ENCODE results near the gene CRLF1. TPM values are rescaled to one million over a fixed set of nuclear protein-coding genes. Genes with fewer than 3 reads are reported as not detected.

Gene CRLF1
- total and polyA plus RNA-seq, 2 experiments from 2014 or later = 8.6 to 59.2 TPM

GRCh38 chr19:18577365-18577914 lies 29.2 kb downstream of the CRLF1 start:
- H3K36me3 ChIP-seq (ENCODE audit: low read depth) = peaks cover 25% of the 10 kb centered on the region; the same call in 1 of the 2 replicates
- H3K27ac ChIP-seq = no peak overlapping the region
- no peak overlapping the region for H3K4me2 ChIP-seq (ENCODE audit: unreplicated experiment)
- DNase-seq = no peak
- H3K4me1 ChIP-seq (ENCODE audit: insufficient read depth) = peaks cover 14% of the 10 kb centered on the region
- H4K20me1 ChIP-seq (ENCODE audit: insufficient read depth) = no peaks in the 10 kb centered on the region
- no peak overlapping the region for H3K4me3 ChIP-seq
- H3K27me3 ChIP-seq (replicated peaks; ENCODE audit: insufficient read depth) = no peaks in the 10 kb centered on the region
- WGBS, 2 experiments (ENCODE audit: low coverage in 1 of 2, low lambda C conversion rate in 2 of 2, missing lambda C conversion rate in 2 of 2) = 88 to 89% methylated on average over 21 of the region's 21 CpGs
- H3K9me3 ChIP-seq (ENCODE audit: low read depth) = no peaks in the 10 kb centered on the region
- in situ Hi-C loops (cut with MboI) = loop anchor here (25.0 kb wide), 1 partner anchor 115 kb away; no protein-coding TSS in a partner anchor
- H3K9me2 ChIP-seq (ENCODE audit: insufficient read depth) = no peaks in the 10 kb centered on the region
- H3K9ac ChIP-seq = no peak overlapping the region
- H3F3A ChIP-seq (ENCODE audit: insufficient read depth) = peaks cover 31% of the 10 kb centered on the region; the same call in 1 of the 2 replicates
- H2AFZ ChIP-seq = no peak overlapping the region
- TF ChIP-seq EZH2 (IDR thresholded peaks at IDR 0.05; ENCODE audit: insufficient read depth, poor library complexity, severe bottlenecking) (no peak), EZH2phosphoT487 (IDR thresholded peaks at IDR 0.05; ENCODE audit: insufficient read depth, low read depth) (no peak)
- H3K79me2 ChIP-seq (ENCODE audit: insufficient read depth) = peaks cover 25% of the 10 kb centered on the region

- no peaks in the 10 kb centered on the region for H3K27me3 ChIP-seq (replicated peaks; ENCODE audit: insufficient read depth)
- peaks cover 25% of the 10 kb centered on the region; the same call in 1 of the 2 replicates for H3K36me3 ChIP-seq (ENCODE audit: low read depth)
- H3K79me2 ChIP-seq (ENCODE audit: insufficient read depth) = peaks cover 32% of the 10 kb centered on the region
- no peak for TF ChIP-seq EZH2phosphoT487 (IDR thresholded peaks at IDR 0.05; ENCODE audit: insufficient read depth, low read depth)
- TF ChIP-seq EZH2 (IDR thresholded peaks at IDR 0.05; ENCODE audit: insufficient read depth, poor library complexity, severe bottlenecking) = no peak
- no peaks in the 10 kb centered on the region for H3K9me3 ChIP-seq (ENCODE audit: low read depth)
- H3F3A ChIP-seq (ENCODE audit: insufficient read depth) = peaks cover 31% of the 10 kb centered on the region; the same call in 1 of the 2 replicates
- H2AFZ ChIP-seq = no peak overlapping the region
- 82 to 92% methylated on average over 7 to 8 of the region's 8 CpGs for WGBS, 2 experiments (ENCODE audit: low coverage in 1 of 2, low lambda C conversion rate in 2 of 2, missing lambda C conversion rate in 2 of 2)
- DNase-seq = no peak
- no peak overlapping the region for H3K4me2 ChIP-seq (ENCODE audit: unreplicated experiment)
- H3K27ac ChIP-seq = no peak overlapping the region
- H4K20me1 ChIP-seq (ENCODE audit: insufficient read depth) = no peaks in the 10 kb centered on the region
- H3K4me1 ChIP-seq (ENCODE audit: insufficient read depth) = peaks cover 14% of the 10 kb centered on the region
- in situ Hi-C loops (cut with MboI) = loop anchor here (25.0 kb wide), 1 partner anchor 114 kb away; no protein-coding TSS in a partner anchor
- no peak overlapping the region for H3K9ac ChIP-seq
- H3K4me3 ChIP-seq = no peak overlapping the region
- no peaks in the 10 kb centered on the region for H3K9me2 ChIP-seq (ENCODE audit: insufficient read depth)
These were observed 30.2 kb downstream of the CRLF1 start for GRCh38 chr19:18576383-18576782.

GRCh38 chr19:18574691-18575291 lies 31.8 kb downstream of the CRLF1 start:
- H4K20me1 ChIP-seq (ENCODE audit: insufficient read depth) = no peaks in the 10 kb centered on the region
- no peak overlapping the region for H3K9ac ChIP-seq
- DNase-seq = no peak
- peaks cover 36% of the 10 kb centered on the region; the same call in 1 of the 2 replicates for H3F3A ChIP-seq (ENCODE audit: insufficient read depth)
- TF ChIP-seq EZH2phosphoT487 (IDR thresholded peaks at IDR 0.05; ENCODE audit: insufficient read depth, low read depth) (no peak), EZH2 (IDR thresholded peaks at IDR 0.05; ENCODE audit: insufficient read depth, poor library complexity, severe bottlenecking) (no peak)
- no peaks in the 10 kb centered on the region for H3K9me3 ChIP-seq (ENCODE audit: low read depth)
- H3K9me2 ChIP-seq (ENCODE audit: insufficient read depth) = no peaks in the 10 kb centered on the region
- H3K4me1 ChIP-seq (ENCODE audit: insufficient read depth) = peaks cover 14% of the 10 kb centered on the region
- in situ Hi-C loops (cut with MboI) = loop anchor here (25.0 kb wide), 1 partner anchor 112 kb away; no protein-coding TSS in a partner anchor
- H3K79me2 ChIP-seq (ENCODE audit: insufficient read depth) = peaks cover 32% of the 10 kb centered on the region
- H2AFZ ChIP-seq = no peak overlapping the region
- peaks cover 25% of the 10 kb centered on the region; the same call in 1 of the 2 replicates for H3K36me3 ChIP-seq (ENCODE audit: low read depth)
- no peak overlapping the region for H3K27ac ChIP-seq
- no peak overlapping the region for H3K4me2 ChIP-seq (ENCODE audit: unreplicated experiment)
- H3K27me3 ChIP-seq (replicated peaks; ENCODE audit: insufficient read depth) = no peaks in the 10 kb centered on the region
- WGBS, 2 experiments (ENCODE audit: low coverage in 1 of 2, low lambda C conversion rate in 2 of 2, missing lambda C conversion rate in 2 of 2) = 86 to 88% methylated on average over 17 to 18 of the region's 18 CpGs
- H3K4me3 ChIP-seq = no peak overlapping the region

GRCh38 chr19:18571564-18572344 lies 34.8 kb downstream of the CRLF1 start, which contains the start of gene UBA52:
Gene UBA52 (plus strand): TSS chr19:18571857. CDS start chr19:18573301, 1,444 bp downstream.
- peaks cover 14% of the 10 kb centered on the region for H3K4me1 ChIP-seq (ENCODE audit: insufficient read depth)
- H3K27me3 ChIP-seq (replicated peaks; ENCODE audit: insufficient read depth) = no peaks in the 10 kb centered on the region
- no peaks in the 10 kb centered on the region for H3K9me3 ChIP-seq (ENCODE audit: low read depth)
- no peaks in the 10 kb centered on the region for H4K20me1 ChIP-seq (ENCODE audit: insufficient read depth)
- no peaks in the 10 kb centered on the region for H3K9me2 ChIP-seq (ENCODE audit: insufficient read depth)
- peak within 1 kb of the TSS; percentile 100 for H3K4me2 ChIP-seq (ENCODE audit: unreplicated experiment)
- peak within 1 kb of the TSS; percentile 77 for H3K27ac ChIP-seq
- in situ Hi-C loops (cut with MboI) = no loop called here
- peak within 1 kb of the TSS; percentile 91 for H3K9ac ChIP-seq
- peak; percentile 100 for DNase-seq
- no peak for TF ChIP-seq EZH2 (IDR thresholded peaks at IDR 0.05; ENCODE audit: insufficient read depth, poor library complexity, severe bottlenecking)
- no peak for TF ChIP-seq EZH2phosphoT487 (IDR thresholded peaks at IDR 0.05; ENCODE audit: insufficient read depth, low read depth)
- H3K36me3 ChIP-seq (ENCODE audit: low read depth) = peaks cover 25% of the 10 kb centered on the region; the same call in 1 of the 2 replicates
- 1% methylated on average over 73 to 75 of the region's 75 CpGs for WGBS, 2 experiments (ENCODE audit: low coverage in 1 of 2, low lambda C conversion rate in 2 of 2, missing lambda C conversion rate in 2 of 2)
- peak within 1 kb of the TSS; percentile 94 for H3K4me3 ChIP-seq
- H3K79me2 ChIP-seq (ENCODE audit: insufficient read depth) = peaks cover 32% of the 10 kb centered on the region
- peaks cover 19% of the 10 kb centered on the region for H3F3A ChIP-seq (ENCODE audit: insufficient read depth)
- peak within 1 kb of the TSS; percentile 83 for H2AFZ ChIP-seq

All from GM23248 (cell line).